GM12878 (cell line): Measurements from ENCODE around the gene TPPP. TPM values are rescaled to one million over a fixed set of nuclear protein-coding genes. Genes with fewer than 3 reads are reported as not detected.

Experiments
- ATAC-seq: fragments of 200-7000 bp; cut with Tn5 transposase; 3 replicates; pipeline ENCODE4 v1.9.1; 2020; ENCODE audit warnings: mild to moderate bottlenecking, moderate library complexity
- BruUV-seq: library from RNA; stranded (reverse); fragments of 400-500 nt; replicated peaks from 2 replicates; lab custom pipeline; 2021; lab: Mats Ljungman, UMichigan
- CTCF ChIA-PET: fragments of 300-600 bp; sonication (Branson Sonifier 250); formaldehyde crosslinking; extraction: SDS; loops from one replicate; lab custom pipeline; 2021; ENCODE audit warnings: inconsistent platforms; lab: Yijun Ruan, JAX
- POLR2A ChIA-PET: fragments of 350-600 bp; formaldehyde crosslinking; extraction: SDS; loops from one replicate; lab custom pipeline; 2021; ENCODE audit warnings: inconsistent platforms; lab: Charles Lee
- RAD21 ChIA-PET: fragments of 300-600 bp; sonication (Branson Sonifier 250); formaldehyde crosslinking; loops from one replicate; lab custom pipeline; 2023; ENCODE audit warnings: antibody characterized with exemption; ENCODE audit not compliant: unreplicated experiment; lab: Charles Lee
- SMC1A ChIA-PET: fragments of 300-600 bp; sonication (Branson Sonifier 250); formaldehyde crosslinking; loops from one replicate; lab custom pipeline; 2023; ENCODE audit not compliant: unreplicated experiment, uncharacterized antibody; lab: Charles Lee
- DNase-seq: peaks from one replicate; pipeline ENCODE4 v3.0.0-alpha.2; 2011; ENCODE audit warnings: low read depth, low spot score
- FAIRE-seq: peaks from 3 replicates; lab custom pipeline; 2011; peaks lifted over from hg19 to GRCh38; lab: Jason Lieb, UNC
- H2AFZ ChIP-seq: 2 replicates; pipeline ENCODE4 v1.6.0; 2011; ENCODE audit warnings: low read depth, low read length, control low read depth; ENCODE audit not compliant: control insufficient read depth
- H3K27ac ChIP-seq: 2 replicates; pipeline ENCODE4 v1.5.1; 2011; ENCODE audit warnings: control low read depth; ENCODE audit not compliant: control insufficient read depth, insufficient read depth
- H3K27me3 ChIP-seq, 2 experiments: replicated peaks in 1 of 2; 2 replicates each; pipeline versions ENCODE4 v1.6.0 to v1.6.1; 2011; ENCODE audit warnings: low read length in 1 of 2; ENCODE audit not compliant: control insufficient read depth in 2 of 2, insufficient read depth in 2 of 2
- H3K36me3 ChIP-seq, 2 experiments: 2 replicates each; pipeline ENCODE4 v1.5.1; 2011; ENCODE audit warnings: low read length in 1 of 2; ENCODE audit not compliant: control insufficient read depth in 2 of 2, insufficient read depth in 2 of 2
- H3K4me1 ChIP-seq: 2 replicates; pipeline ENCODE4 v1.6.1; 2011; ENCODE audit warnings: mild to moderate bottlenecking, low read length, moderate library complexity, mixed read lengths; ENCODE audit not compliant: control insufficient read depth, insufficient read depth
- H3K4me2 ChIP-seq: 2 replicates; pipeline ENCODE4 v1.6.0; 2011; ENCODE audit warnings: control low read depth; ENCODE audit not compliant: control insufficient read depth, insufficient read depth
- H3K4me3 ChIP-seq: fragments of 200-600 bp; sonication (generic); 2 replicates; pipeline ENCODE4 v1.5.1; 2016
- H3K79me2 ChIP-seq: 2 replicates; pipeline ENCODE4 v1.6.0; 2011; ENCODE audit warnings: low read length; ENCODE audit not compliant: control insufficient read depth, insufficient read depth
- H3K9ac ChIP-seq: 2 replicates; pipeline ENCODE4 v1.8.0; 2011; ENCODE audit warnings: low read length, control low read depth, mixed read lengths; ENCODE audit not compliant: control insufficient read depth, insufficient read depth
- H3K9me3 ChIP-seq: replicated peaks from 3 replicates; pipeline ENCODE4 v1.5.1; 2011; ENCODE audit warnings: mild to moderate bottlenecking, low read length; ENCODE audit not compliant: control insufficient read depth, insufficient read depth
- H4K20me1 ChIP-seq: 2 replicates; pipeline ENCODE4 v1.6.0; 2011; ENCODE audit not compliant: control insufficient read depth, insufficient read depth
- CEBPB ChIP-seq, 2 experiments: fragments of 150-350 bp in 1 of 2; IDR thresholded peaks; 2 replicates each; pipeline ENCODE4 v1.6.1; 2012 to 2014; ENCODE audit warnings: low read depth in 2 of 2, low read length in 2 of 2, borderline replicate concordance in 1 of 2, inconsistent platforms in 1 of 2
- CHD4 ChIP-seq: fragments of 200-600 bp; sonication (generic); IDR thresholded peaks from 2 replicates; pipeline ENCODE4 v1.6.1; 2016; ENCODE audit warnings: mild to moderate bottlenecking
- EED ChIP-seq: sonication (generic); IDR thresholded peaks from 2 replicates; pipeline ENCODE4 v1.6.1; 2016; ENCODE audit warnings: antibody characterized with exemption, low read depth
- ELK1 ChIP-seq: IDR thresholded peaks from 2 replicates; pipeline ENCODE4 v1.6.1; 2012; ENCODE audit warnings: low read depth, low read length, improper control_type of control experiment
- HDAC6 ChIP-seq: fragments of 200-600 bp; sonication (generic); IDR thresholded peaks from one replicate; pipeline ENCODE4 v1.8.0; 2017; ENCODE audit warnings: antibody characterized with exemption; ENCODE audit not compliant: unreplicated experiment
- MEF2B ChIP-seq: fragments of 450-650 bp; IDR thresholded peaks from 2 replicates; pipeline ENCODE4 v1.6.1; 2018; ENCODE audit warnings: mild to moderate bottlenecking, moderate library complexity; ENCODE audit not compliant: partially characterized antibody, poor library complexity, severe bottlenecking
- POLR2A ChIP-seq: IDR thresholded peaks from 2 replicates; pipeline ENCODE4 v1.6.1; 2011; ENCODE audit warnings: low read depth, mild to moderate bottlenecking, low read length
- STAT1 ChIP-seq: fragments of 450-650 bp; conservative IDR thresholded peaks from 2 replicates; pipeline ENCODE4 v1.6.1; 2014; ENCODE audit warnings: antibody characterized with exemption, mild to moderate bottlenecking
- TBL1XR1 ChIP-seq: IDR thresholded peaks from 2 replicates; pipeline ENCODE4 v1.6.1; 2012; ENCODE audit warnings: low read depth, low read length, improper control_type of control experiment
- ZNF622 ChIP-seq: fragments of 450-650 bp; IDR thresholded peaks from 2 replicates; pipeline ENCODE4 v1.6.1; 2017; ENCODE audit warnings: mild to moderate bottlenecking, inconsistent platforms
- WGBS: methylation state at CpG from one replicate; pipeline ENCODE4 v1.1.6; 2016; ENCODE audit warnings: low lambda C conversion rate; ENCODE audit not compliant: insufficient replicate concordance, insufficient coverage; ENCODE audit errors: missing lambda C conversion rate; 5-methylcytosine and 5-hydroxymethylcytosine counted together
- in situ Hi-C: fragments of 300-500 bp; cut with MboI; formaldehyde crosslinking; loops from 9 replicates; pipeline ENCODE4 v1.14.3; 2018; ENCODE audit warnings: mixed read lengths
- intact Hi-C: fragments of 100-400 bp; cut with micrococcal nuclease; formaldehyde crosslinking; loops from one replicate; pipeline ENCODE4 v1.14.2; 2022; ENCODE audit not compliant: unreplicated experiment
- polyA plus RNA-seq, 11 experiments: library from polyadenylated mRNA; depleted of rRNA in 4 of 11; unstranded in 6 of 11; stranded (reverse) in 5 of 11; fragments of >200 nt; fragmentation: Nextera tagmentation in 4 of 11; fragmentation: Illumina TruSeq in 1 of 11; extraction: Ambion mirVana in 4 of 11; extraction: Trizol in 1 of 11; gene quantifications; 1 replicate in 1 of 11; 2 replicates in 10 of 11; pipeline versions ENCODE4 v1.2.1 to v1.2.3, GENCODE V29; 2011 to 2016; ENCODE audit warnings: inconsistent platforms in 2 of 11, missing spikeins in 2 of 11, low read depth in 1 of 11
- total RNA-seq, 4 experiments: library from RNA; depleted of rRNA in 3 of 4; stranded (reverse); fragments of >200 nt in 3 of 4; fragmentation: Illumina TruSeq in 1 of 4; extraction: Trizol in 1 of 4; gene quantifications; 2 replicates each; pipeline versions ENCODE4 v1.2.1 to v1.2.3, GENCODE V29; 2013 to 2021
- TF ChIP-seq, protein P1 (sequence below): fragments of 450-650 bp; IDR thresholded peaks from 2 replicates; pipeline ENCODE4 v1.6.1; 2017; ENCODE audit warnings: antibody characterized with exemption, mild to moderate bottlenecking, moderate library complexity
- TF ChIP-seq, protein P2 (sequence below): fragments of 450-650 bp; IDR thresholded peaks from 2 replicates; pipeline ENCODE4 v1.6.1; 2017; ENCODE audit warnings: mild to moderate bottlenecking, low read depth, inconsistent platforms; ENCODE audit not compliant: poor library complexity, severe bottlenecking

Gene TPPP
- total and polyA plus RNA-seq, 10 of the 15 experiments (the other 5 are each of a cell fraction or from before 2014, with no cell fraction given) = under 0.01 to 0.24 (median 0.04) TPM; not detected in 4

- no peak for FAIRE-seq
- Histone ChIP-seq H3K9me3 (no peaks in the 10 kb centered on the region), H3K27ac (no peak overlapping the region), H3K79me2 (peaks cover 2% of the 10 kb centered on the region), H3K4me3 (no peak overlapping the region), H3K4me1 (no peaks in the 10 kb centered on the region), H3K36me3 (peaks cover 8 to 25% of the 10 kb centered on the region in 2 experiments), H3K4me2 (no peak overlapping the region), H3K9ac (no peak overlapping the region), H2AFZ (no peak overlapping the region), H3K27me3 (no peaks in the 10 kb centered on the region), H4K20me1 (no peaks in the 10 kb centered on the region)
- TF ChIP-seq, protein P1, sequence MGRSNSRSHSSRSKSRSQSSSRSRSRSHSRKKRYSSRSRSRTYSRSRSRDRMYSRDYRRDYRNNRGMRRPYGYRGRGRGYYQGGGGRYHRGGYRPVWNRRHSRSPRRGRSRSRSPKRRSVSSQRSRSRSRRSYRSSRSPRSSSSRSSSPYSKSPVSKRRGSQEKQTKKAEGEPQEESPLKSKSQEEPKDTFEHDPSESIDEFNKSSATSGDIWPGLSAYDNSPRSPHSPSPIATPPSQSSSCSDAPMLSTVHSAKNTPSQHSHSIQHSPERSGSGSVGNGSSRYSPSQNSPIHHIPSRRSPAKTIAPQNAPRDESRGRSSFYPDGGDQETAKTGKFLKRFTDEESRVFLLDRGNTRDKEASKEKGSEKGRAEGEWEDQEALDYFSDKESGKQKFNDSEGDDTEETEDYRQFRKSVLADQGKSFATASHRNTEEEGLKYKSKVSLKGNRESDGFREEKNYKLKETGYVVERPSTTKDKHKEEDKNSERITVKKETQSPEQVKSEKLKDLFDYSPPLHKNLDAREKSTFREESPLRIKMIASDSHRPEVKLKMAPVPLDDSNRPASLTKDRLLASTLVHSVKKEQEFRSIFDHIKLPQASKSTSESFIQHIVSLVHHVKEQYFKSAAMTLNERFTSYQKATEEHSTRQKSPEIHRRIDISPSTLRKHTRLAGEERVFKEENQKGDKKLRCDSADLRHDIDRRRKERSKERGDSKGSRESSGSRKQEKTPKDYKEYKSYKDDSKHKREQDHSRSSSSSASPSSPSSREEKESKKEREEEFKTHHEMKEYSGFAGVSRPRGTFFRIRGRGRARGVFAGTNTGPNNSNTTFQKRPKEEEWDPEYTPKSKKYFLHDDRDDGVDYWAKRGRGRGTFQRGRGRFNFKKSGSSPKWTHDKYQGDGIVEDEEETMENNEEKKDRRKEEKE = no peak
- RAD21 ChIA-PET = no interaction called here
- in situ Hi-C loops = no loop called here
- POLR2A ChIA-PET = no interaction called here
- no TSS peak for BruUV-seq
- DNase-seq = no peak
- no peak for ATAC-seq
- SMC1A ChIA-PET = no interaction called here
- intact Hi-C loops = no loop called here
- WGBS = 98% methylated on average over 16 of the region's 16 CpGs
- CTCF ChIA-PET = no interaction called here
Observed at GRCh38 chr5:621341-621761, 71.8 kb downstream of the TPPP start.

DNA sequence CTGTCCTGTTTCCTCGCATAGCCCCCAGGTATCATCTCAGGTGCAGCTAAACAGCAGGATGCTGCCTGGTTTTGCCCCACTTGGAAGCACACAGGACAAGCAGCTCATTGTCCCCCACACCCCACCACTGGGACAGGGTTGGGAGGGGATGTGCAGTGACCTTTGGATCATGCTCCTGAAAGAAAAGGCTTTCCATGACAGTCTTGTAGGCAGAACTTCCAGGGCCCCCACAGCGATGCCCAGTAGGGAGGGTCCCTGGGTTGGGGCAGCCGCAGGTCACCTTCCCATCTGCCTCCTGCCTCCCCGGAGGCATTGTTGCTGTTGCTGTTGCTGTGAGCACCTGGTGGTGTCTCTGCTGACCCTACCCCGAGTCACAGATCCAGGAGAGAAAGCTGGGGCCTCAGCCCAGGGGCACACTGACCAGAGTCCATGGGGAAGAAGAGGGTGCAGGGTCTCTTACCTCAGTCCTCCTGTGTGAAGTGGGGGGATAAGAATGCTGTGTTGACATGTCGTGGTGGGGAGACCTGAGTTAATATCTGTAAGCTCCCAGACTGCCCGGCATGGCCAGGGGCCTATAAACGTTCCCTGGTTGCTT, 72.5 kb downstream of the TPPP start:
- CTCF ChIA-PET = no interaction called here
- TF ChIP-seq ZNF622 = no peak
- no peak for TF ChIP-seq EED
- no peak for TF ChIP-seq CEBPB (IDR thresholded peaks at IDR 0.05; ENCODE audit: borderline replicate concordance in 1 of 2, low read depth in 2 of 2, low read length in 2 of 2)
- TF ChIP-seq, protein P2, sequence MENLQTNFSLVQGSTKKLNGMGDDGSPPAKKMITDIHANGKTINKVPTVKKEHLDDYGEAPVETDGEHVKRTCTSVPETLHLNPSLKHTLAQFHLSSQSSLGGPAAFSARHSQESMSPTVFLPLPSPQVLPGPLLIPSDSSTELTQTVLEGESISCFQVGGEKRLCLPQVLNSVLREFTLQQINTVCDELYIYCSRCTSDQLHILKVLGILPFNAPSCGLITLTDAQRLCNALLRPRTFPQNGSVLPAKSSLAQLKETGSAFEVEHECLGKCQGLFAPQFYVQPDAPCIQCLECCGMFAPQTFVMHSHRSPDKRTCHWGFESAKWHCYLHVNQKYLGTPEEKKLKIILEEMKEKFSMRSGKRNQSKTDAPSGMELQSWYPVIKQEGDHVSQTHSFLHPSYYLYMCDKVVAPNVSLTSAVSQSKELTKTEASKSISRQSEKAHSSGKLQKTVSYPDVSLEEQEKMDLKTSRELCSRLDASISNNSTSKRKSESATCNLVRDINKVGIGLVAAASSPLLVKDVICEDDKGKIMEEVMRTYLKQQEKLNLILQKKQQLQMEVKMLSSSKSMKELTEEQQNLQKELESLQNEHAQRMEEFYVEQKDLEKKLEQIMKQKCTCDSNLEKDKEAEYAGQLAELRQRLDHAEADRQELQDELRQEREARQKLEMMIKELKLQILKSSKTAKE = no peak
- no peak for TF ChIP-seq MEF2B
- TF ChIP-seq ELK1 = no peak
- TF ChIP-seq TBL1XR1 = no peak
- TF ChIP-seq HDAC6 = no peak
- no peak for TF ChIP-seq STAT1
- no peak; the same call in 1 of the 2 replicates for TF ChIP-seq POLR2A
- TF ChIP-seq CHD4 = no peak

More for the DNA sequence above, 72.5 kb downstream of the TPPP start:
- peaks cover 6 to 24% of the 10 kb centered on the region in 2 experiments for H3K36me3 ChIP-seq
- ATAC-seq = no peak
- intact Hi-C loops (no loop called here), in situ Hi-C loops (no loop called here)
- WGBS = 87% methylated on average over 8 of the region's 8 CpGs
- BruUV-seq = no TSS peak
- H4K20me1 ChIP-seq = no peaks in the 10 kb centered on the region
- no peak overlapping the region for H3K27ac ChIP-seq
- H3K4me2 ChIP-seq = no peak overlapping the region
- no peaks in the 10 kb centered on the region for H3K27me3 ChIP-seq
- H3K9me3 ChIP-seq = no peaks in the 10 kb centered on the region
- H2AFZ ChIP-seq = no peak overlapping the region
- DNase-seq = no peak
- ChIA-PET RAD21 (no interaction called here), POLR2A (no interaction called here), SMC1A (no interaction called here)
- FAIRE-seq = no peak
- H3K4me3 ChIP-seq = no peak overlapping the region
- H3K79me2 ChIP-seq = peaks cover 3% of the 10 kb centered on the region
- no peaks in the 10 kb centered on the region for H3K4me1 ChIP-seq
- no peak overlapping the region for H3K9ac ChIP-seq
